HepG2 (cell line): ENCODE measurements around the gene GLI3.

ENCODE experiments used
- BHLHE40 ChIP-seq: IDR thresholded peaks from 2 replicates; pipeline ENCODE4 v1.6.1; 2011; ENCODE audit warnings: low read length, improper control_type of control experiment
- MEIS2 ChIP-seq: sonication (generic); formaldehyde crosslinking; IDR thresholded peaks from 2 replicates; pipeline ENCODE4 v1.9.0; 2021; ENCODE audit warnings: mild to moderate bottlenecking, missing genetic modification reagents
- NR2C2 ChIP-seq: sonication (generic); formaldehyde crosslinking; IDR thresholded peaks from 2 replicates; pipeline ENCODE4 v1.4.0; 2020; ENCODE audit warnings: missing genetic modification reagents, mild to moderate bottlenecking, moderate library complexity, borderline replicate concordance
- POLR2AphosphoS5 ChIP-seq: IDR thresholded peaks from 2 replicates; pipeline ENCODE4 v1.6.1; 2012; ENCODE audit warnings: low read depth, low read length
- ZNF121 ChIP-seq: sonication (generic); formaldehyde crosslinking; IDR thresholded peaks from 2 replicates; pipeline ENCODE4 v1.5.0; 2020; ENCODE audit warnings: mild to moderate bottlenecking, missing genetic modification reagents
- ZNF629 ChIP-seq: sonication (generic); formaldehyde crosslinking; conservative IDR thresholded peaks from 2 replicates; pipeline ENCODE4 v1.5.0; 2020; ENCODE audit warnings: missing genetic modification reagents

GRCh38 chr7:42222125-42222524 is 14.9 kb downstream of the GLI3 start:
- TF ChIP-seq ZNF629 (CRISPR knock-in tag): no peak
- no peak for TF ChIP-seq BHLHE40
- no peak for TF ChIP-seq NR2C2 (CRISPR knock-in tag)
- no peak for TF ChIP-seq POLR2AphosphoS5
- TF ChIP-seq MEIS2 (CRISPR knock-in tag): no peak
- TF ChIP-seq ZNF121 (CRISPR knock-in tag): no peak
